Body of pancreas (tissue), 4 donors: ENCODE results near the gene OR4C3.
"Not testable (repeated sequence)": the region's sequence is repeated elsewhere in the genome, so short reads cannot be mapped to it uniquely, and the experiment has no call there.

Experiments
- CTCF ChIP-seq, 7 experiments: fragments of 450-650 bp in 4 of 7; fragments of 200-600 bp in 3 of 7; sonication (generic) in 3 of 7; IDR thresholded peaks; one replicate each; pipeline ENCODE4 v1.5.1; 2016 to 2019; ENCODE audit warnings: antibody characterized with exemption in 7 of 7
- POLR2A ChIP-seq, 3 donors: fragments of 450-650 bp; IDR thresholded peaks; one replicate each; pipeline ENCODE4 v1.6.1; 2016; ENCODE audit warnings: antibody characterized with exemption in 3 of 3, mild to moderate bottlenecking in 2 of 3

GRCh38 chr11:48313590-48313989 lies 11.1 kb upstream of the OR4C3 start:
- TF ChIP-seq POLR2A, CTCF (IDR thresholded peaks at IDR 0.05): not testable (repeated sequence)
